NT2/D1 (cell line): ENCODE data around the gene PRKAA1.

Source experiments
- SUZ12 ChIP-seq: IDR thresholded peaks from 2 replicates; pipeline ENCODE4 v1.6.1; 2011; ENCODE audit not compliant: insufficient read length, insufficient read depth; ENCODE audit errors: extremely low read depth
- ZNF274 ChIP-seq: IDR thresholded peaks from 2 replicates; pipeline ENCODE4 v1.6.1; 2011; ENCODE audit warnings: mild to moderate bottlenecking, low read depth, low read length

- no peak for TF ChIP-seq ZNF274
- no peak for TF ChIP-seq SUZ12
These were observed at the start of gene PRKAA1 for GRCh38 chr5:40798012-40798800.
